ENCODE measurements around the gene LAMB3.

The LAMB3 gene

GRCh38 chr1:209611771-209612570 is 40.3 kb downstream of the LAMB3 start:
- Histone ChIP-seq H3K4me1 (ENCODE audit: control insufficient read depth, insufficient read depth, low read length) (no peaks in the 10 kb centered on the region), H3K9me3 (ENCODE audit: control insufficient read depth, insufficient read depth, low read length) (no peaks in the 10 kb centered on the region), H3K4me3 (ENCODE audit: low read depth, low read length) (no peak overlapping the region), H3K36me3 (ENCODE audit: control insufficient read depth, insufficient read depth, low read length) (no peaks in the 10 kb centered on the region), H3K27me3 (ENCODE audit: control insufficient read depth, insufficient read depth, low read length) (peaks cover 2% of the 10 kb centered on the region), H3K9ac (ENCODE audit: low read depth, low read length) (no peak overlapping the region)

- H3K27me3 ChIP-seq (ENCODE audit: control insufficient read depth, insufficient read depth, low read length) = peaks cover 2% of the 10 kb centered on the region
- no peaks in the 10 kb centered on the region for H3K36me3 ChIP-seq (ENCODE audit: control insufficient read depth, insufficient read depth, low read length)
- H3K9me3 ChIP-seq (ENCODE audit: control insufficient read depth, insufficient read depth, low read length) = no peaks in the 10 kb centered on the region
- no peak overlapping the region for H3K9ac ChIP-seq (ENCODE audit: low read depth, low read length)
- no peak overlapping the region for H3K4me3 ChIP-seq (ENCODE audit: low read depth, low read length)
- no peaks in the 10 kb centered on the region for H3K4me1 ChIP-seq (ENCODE audit: control insufficient read depth, insufficient read depth, low read length)
Observed at GRCh38 chr1:209610631-209610905, 41.7 kb downstream of the LAMB3 start.

GRCh38 chr1:209609791-209610630 is 42.2 kb downstream of the LAMB3 start:
- H3K4me1 ChIP-seq (ENCODE audit: control insufficient read depth, insufficient read depth, low read length) = no peaks in the 10 kb centered on the region
- H3K36me3 ChIP-seq (ENCODE audit: control insufficient read depth, insufficient read depth, low read length) = no peaks in the 10 kb centered on the region
- no peak overlapping the region for H3K4me3 ChIP-seq (ENCODE audit: low read depth, low read length)
- H3K9me3 ChIP-seq (ENCODE audit: control insufficient read depth, insufficient read depth, low read length) = no peaks in the 10 kb centered on the region
- H3K27me3 ChIP-seq (ENCODE audit: control insufficient read depth, insufficient read depth, low read length) = peaks cover 2% of the 10 kb centered on the region
- H3K9ac ChIP-seq (ENCODE audit: low read depth, low read length) = no peak overlapping the region

GRCh38 chr1:209609041-209609790 is 43.0 kb downstream of the LAMB3 start:
- Histone ChIP-seq H3K4me3 (ENCODE audit: low read depth, low read length) (no peak overlapping the region), H3K9me3 (ENCODE audit: control insufficient read depth, insufficient read depth, low read length) (no peaks in the 10 kb centered on the region), H3K9ac (ENCODE audit: low read depth, low read length) (no peak overlapping the region), H3K4me1 (ENCODE audit: control insufficient read depth, insufficient read depth, low read length) (no peaks in the 10 kb centered on the region), H3K27me3 (ENCODE audit: control insufficient read depth, insufficient read depth, low read length) (peaks cover 2% of the 10 kb centered on the region), H3K36me3 (ENCODE audit: control insufficient read depth, insufficient read depth, low read length) (no peaks in the 10 kb centered on the region)

- no peak overlapping the region for H3K9ac ChIP-seq (ENCODE audit: low read depth, low read length)
- no peak overlapping the region for H3K4me3 ChIP-seq (ENCODE audit: low read depth, low read length)
- H3K9me3 ChIP-seq (ENCODE audit: control insufficient read depth, insufficient read depth, low read length) = no peaks in the 10 kb centered on the region
- H3K4me1 ChIP-seq (ENCODE audit: control insufficient read depth, insufficient read depth, low read length) = no peaks in the 10 kb centered on the region
- H3K36me3 ChIP-seq (ENCODE audit: control insufficient read depth, insufficient read depth, low read length) = no peaks in the 10 kb centered on the region
- peaks cover 2% of the 10 kb centered on the region for H3K27me3 ChIP-seq (ENCODE audit: control insufficient read depth, insufficient read depth, low read length)
Observed at GRCh38 chr1:209607795-209608178, 44.4 kb downstream of the LAMB3 start.

- H3K9ac ChIP-seq (ENCODE audit: low read depth, low read length) = no peak overlapping the region
- H3K36me3 ChIP-seq (ENCODE audit: control insufficient read depth, insufficient read depth, low read length) = no peaks in the 10 kb centered on the region
- no peak overlapping the region for H3K4me3 ChIP-seq (ENCODE audit: low read depth, low read length)
- no peaks in the 10 kb centered on the region for H3K9me3 ChIP-seq (ENCODE audit: control insufficient read depth, insufficient read depth, low read length)
- H3K27me3 ChIP-seq (ENCODE audit: control insufficient read depth, insufficient read depth, low read length) = peaks cover 2% of the 10 kb centered on the region
- H3K4me1 ChIP-seq (ENCODE audit: control insufficient read depth, insufficient read depth, low read length) = no peaks in the 10 kb centered on the region
Observed at GRCh38 chr1:209607102-209607794, 45.0 kb downstream of the LAMB3 start.

GRCh38 chr1:209603877-209604276 is 48.3 kb downstream of the LAMB3 start:
- Histone ChIP-seq H3K4me1 (ENCODE audit: control insufficient read depth, insufficient read depth, low read length) (no peaks in the 10 kb centered on the region), H3K9me3 (ENCODE audit: control insufficient read depth, insufficient read depth, low read length) (no peaks in the 10 kb centered on the region), H3K27me3 (ENCODE audit: control insufficient read depth, insufficient read depth, low read length) (peaks cover 9% of the 10 kb centered on the region), H3K36me3 (ENCODE audit: control insufficient read depth, insufficient read depth, low read length) (no peaks in the 10 kb centered on the region), H3K9ac (ENCODE audit: low read depth, low read length) (no peak overlapping the region), H3K4me3 (ENCODE audit: low read depth, low read length) (no peak overlapping the region)

- Histone ChIP-seq H3K4me3 (ENCODE audit: low read depth, low read length) (no peak overlapping the region), H3K9me3 (ENCODE audit: control insufficient read depth, insufficient read depth, low read length) (no peaks in the 10 kb centered on the region), H3K27me3 (ENCODE audit: control insufficient read depth, insufficient read depth, low read length) (peaks cover 7% of the 10 kb centered on the region), H3K9ac (ENCODE audit: low read depth, low read length) (no peak overlapping the region), H3K36me3 (ENCODE audit: control insufficient read depth, insufficient read depth, low read length) (no peaks in the 10 kb centered on the region), H3K4me1 (ENCODE audit: control insufficient read depth, insufficient read depth, low read length) (no peaks in the 10 kb centered on the region)
Observed at GRCh38 chr1:209601809-209602657, 50.2 kb downstream of the LAMB3 start.

GRCh38 chr1:209600541-209600940 is 51.7 kb downstream of the LAMB3 start:
- Histone ChIP-seq H3K9ac (ENCODE audit: low read depth, low read length) (no peak overlapping the region), H3K4me3 (ENCODE audit: low read depth, low read length) (no peak overlapping the region), H3K27me3 (ENCODE audit: control insufficient read depth, insufficient read depth, low read length) (peaks cover 7% of the 10 kb centered on the region), H3K9me3 (ENCODE audit: control insufficient read depth, insufficient read depth, low read length) (no peaks in the 10 kb centered on the region), H3K4me1 (ENCODE audit: control insufficient read depth, insufficient read depth, low read length) (no peaks in the 10 kb centered on the region), H3K36me3 (ENCODE audit: control insufficient read depth, insufficient read depth, low read length) (no peaks in the 10 kb centered on the region)

- Histone ChIP-seq H3K4me3 (ENCODE audit: low read depth, low read length) (no peak overlapping the region), H3K4me1 (ENCODE audit: control insufficient read depth, insufficient read depth, low read length) (no peaks in the 10 kb centered on the region), H3K36me3 (ENCODE audit: control insufficient read depth, insufficient read depth, low read length) (no peaks in the 10 kb centered on the region)
Observed at GRCh38 chr1:209598227-209598626, 54.0 kb downstream of the LAMB3 start.

GRCh38 chr1:209597499-209597898 is 54.7 kb downstream of the LAMB3 start:
- Histone ChIP-seq H3K4me1 (ENCODE audit: control insufficient read depth, insufficient read depth, low read length) (no peaks in the 10 kb centered on the region), H3K36me3 (ENCODE audit: control insufficient read depth, insufficient read depth, low read length) (no peaks in the 10 kb centered on the region), H3K9me3 (ENCODE audit: control insufficient read depth, insufficient read depth, low read length) (no peaks in the 10 kb centered on the region), H3K4me3 (ENCODE audit: low read depth, low read length) (no peak overlapping the region), H3K9ac (ENCODE audit: low read depth, low read length) (no peak overlapping the region), H3K27me3 (ENCODE audit: control insufficient read depth, insufficient read depth, low read length) (peaks cover 7% of the 10 kb centered on the region)

More at GRCh38 chr1:209598227-209598626, 54.0 kb downstream of the LAMB3 start:
- no peaks in the 10 kb centered on the region for H3K9me3 ChIP-seq (ENCODE audit: control insufficient read depth, insufficient read depth, low read length)
- no peak overlapping the region for H3K9ac ChIP-seq (ENCODE audit: low read depth, low read length)
- peaks cover 7% of the 10 kb centered on the region for H3K27me3 ChIP-seq (ENCODE audit: control insufficient read depth, insufficient read depth, low read length)
